ENCODE measurements around the gene C10orf71.

DNA sequence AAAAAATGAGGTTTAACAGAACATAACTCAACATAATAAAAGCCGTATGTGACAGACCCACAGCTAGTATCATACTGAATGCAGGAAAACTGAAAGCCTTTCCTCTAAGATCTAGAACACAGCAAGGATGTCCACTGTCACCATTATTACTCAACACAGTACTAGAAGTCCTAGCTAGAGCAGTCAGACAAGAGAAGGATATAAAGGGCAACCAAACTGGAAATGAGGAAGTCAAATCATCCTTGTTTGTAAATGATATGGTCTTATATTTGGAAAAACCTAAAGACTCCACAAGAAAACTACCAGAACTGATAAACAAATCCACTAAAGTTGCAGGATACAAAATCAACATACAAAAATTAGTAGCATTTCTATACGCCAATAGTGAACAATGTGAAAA lies 45.9 kb downstream of the C10orf71 start:
- TF ChIP-seq GATA3 (IDR thresholded peaks at IDR 0.05; ENCODE audit: low read depth, low read length), result no peak
- TF ChIP-seq GATA2 (IDR thresholded peaks at IDR 0.05; ENCODE audit: low read depth, low read length), result no peak

All from SH-SY5Y (cell line).